HL-60 (cell line): Measurements from ENCODE around the gene TMX1.

Source experiments
- DNase-seq, 2 experiments: peaks; one replicate each; pipeline ENCODE4 v3.0.0-alpha.2; 2010 to 2020; ENCODE audit warnings: low read depth in 1 of 2, low spot score in 1 of 2
- H3K27ac ChIP-seq: fragments of 250-450 bp; sonication (Bioruptor Pico); replicated peaks from 2 replicates; pipeline ENCODE4 v1.5.1; 2020; ENCODE audit warnings: mild to moderate bottlenecking, moderate library complexity
- H3K27me3 ChIP-seq: fragments of 250-450 bp; sonication (Bioruptor Pico); 2 replicates; pipeline ENCODE4 v1.5.1; 2021; ENCODE audit warnings: mild to moderate bottlenecking, moderate library complexity; ENCODE audit not compliant: insufficient read depth, poor library complexity, severe bottlenecking
- H3K4me3 ChIP-seq: replicated peaks from 2 replicates; pipeline ENCODE4 v1.5.1; 2011; ENCODE audit warnings: mild to moderate bottlenecking, control low read depth, low read length; ENCODE audit not compliant: insufficient read depth
- CTCF ChIP-seq: IDR thresholded peaks from one replicate; pipeline ENCODE4 v1.5.1; 2011; ENCODE audit warnings: low read length, control low read depth, inconsistent platforms; ENCODE audit not compliant: insufficient read depth
- GABPA ChIP-seq: IDR thresholded peaks from 2 replicates; pipeline ENCODE4 v1.6.1; 2012; ENCODE audit warnings: low read depth
- POLR2AphosphoS5 ChIP-seq: IDR thresholded peaks from 2 replicates; pipeline ENCODE4 v1.6.1; 2012; ENCODE audit warnings: low read depth
- REST ChIP-seq: IDR thresholded peaks from 2 replicates; pipeline ENCODE4 v1.6.1; 2012; ENCODE audit warnings: low read depth; ENCODE audit not compliant: insufficient replicate concordance
- SPI1 ChIP-seq: IDR thresholded peaks from 2 replicates; pipeline ENCODE4 v1.6.1; 2012; ENCODE audit warnings: low read depth, mild to moderate bottlenecking, borderline replicate concordance

The TMX1 gene

GRCh38 chr14:51210594-51210993 lies 29.5 kb upstream of the TMX1 start:
- no peak for DNase-seq
- H3K27ac ChIP-seq: no peak overlapping the region
- no peak for TF ChIP-seq CTCF
- no peak for TF ChIP-seq SPI1
- no peak for TF ChIP-seq GABPA
- no peak for TF ChIP-seq REST
- no peak for TF ChIP-seq POLR2AphosphoS5
- no peak overlapping the region for H3K4me3 ChIP-seq
- no peaks in the 10 kb centered on the region for H3K27me3 ChIP-seq

- H3K27ac ChIP-seq: no peak overlapping the region
- TF ChIP-seq GABPA (no peak), REST (no peak), CTCF (no peak), SPI1 (no peak), POLR2AphosphoS5 (no peak)
- H3K4me3 ChIP-seq: no peak overlapping the region
- no peaks in the 10 kb centered on the region for H3K27me3 ChIP-seq
- DNase-seq: no peak
These were observed 28.9 kb upstream of the TMX1 start for GRCh38 chr14:51211149-51211548.

- DNase-seq: no peak
- Histone ChIP-seq H3K27me3 (no peaks in the 10 kb centered on the region), H3K27ac (no peak overlapping the region), H3K4me3 (no peak overlapping the region)
- TF ChIP-seq SPI1 (no peak), GABPA (no peak), CTCF (no peak), REST (no peak), POLR2AphosphoS5 (no peak)
These were observed 23.4 kb upstream of the TMX1 start for GRCh38 chr14:51216602-51217001.
